ENCODE data around the gene MARVELD1. TPM values are rescaled to one million over a fixed set of nuclear protein-coding genes. Genes with fewer than 3 reads are reported as not detected.
"Not testable (repeated sequence)": the region's sequence is repeated elsewhere in the genome, so short reads cannot be mapped to it uniquely, and the experiment has no call there.

MARVELD1 gene
- 10 to 100 TPM; 87.5 to 96.8 TPM for total RNA-seq
- long read RNA-seq, donor 1, transcript MARVELD1-201 (2 exons, 3,221 nt): major isoform, 72 of 80 reads
- long read RNA-seq, donor 1, partial matches to known transcripts: 1 of 80 reads
- long read RNA-seq, donor 1, other reads (novel, unspliced or antisense): 7 of 80 reads
- long read RNA-seq, donor 2, transcript MARVELD1-201 (2 exons, 3,221 nt): major isoform, 105 of 116 reads
- long read RNA-seq, donor 2, partial matches to known transcripts: 0 of 116 reads
- long read RNA-seq, donor 2, other reads (novel, unspliced or antisense): 11 of 116 reads

DNA sequence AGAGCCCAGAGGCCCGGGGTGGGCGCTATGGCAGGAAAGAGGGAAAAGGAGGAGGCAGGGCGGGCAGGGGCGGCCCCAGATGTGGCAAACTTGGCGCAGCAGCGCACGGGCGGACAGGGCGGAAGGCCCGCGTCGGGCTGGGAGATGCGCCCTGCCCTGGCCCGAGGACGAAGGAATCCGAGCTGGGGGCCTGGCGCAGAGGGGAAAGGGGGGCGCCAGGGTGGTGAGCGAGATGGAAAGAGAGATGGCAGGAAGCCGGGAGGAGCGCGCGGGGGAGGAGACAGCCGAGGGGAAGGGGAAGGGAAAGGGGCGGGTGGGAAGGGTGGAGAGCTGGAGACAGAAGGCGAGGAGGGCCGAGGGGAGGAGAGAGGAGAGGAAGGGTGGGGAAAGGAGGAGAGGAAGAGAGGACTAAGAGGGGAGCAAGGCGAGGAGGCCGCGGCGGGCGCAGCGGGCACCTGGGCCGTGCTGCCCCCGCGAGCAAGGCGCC is at the start of gene MARVELD1:
TSS of gene MARVELD1 (plus strand) at position 392 of the 487 bp plus-strand sequence. CDS start 147 bp downstream, outside the sequence.
- peak; percentile 95 for DNase-seq (ENCODE audit: low spot score)
- intact Hi-C loops (cut with DNase I): no loop called here

DNA sequence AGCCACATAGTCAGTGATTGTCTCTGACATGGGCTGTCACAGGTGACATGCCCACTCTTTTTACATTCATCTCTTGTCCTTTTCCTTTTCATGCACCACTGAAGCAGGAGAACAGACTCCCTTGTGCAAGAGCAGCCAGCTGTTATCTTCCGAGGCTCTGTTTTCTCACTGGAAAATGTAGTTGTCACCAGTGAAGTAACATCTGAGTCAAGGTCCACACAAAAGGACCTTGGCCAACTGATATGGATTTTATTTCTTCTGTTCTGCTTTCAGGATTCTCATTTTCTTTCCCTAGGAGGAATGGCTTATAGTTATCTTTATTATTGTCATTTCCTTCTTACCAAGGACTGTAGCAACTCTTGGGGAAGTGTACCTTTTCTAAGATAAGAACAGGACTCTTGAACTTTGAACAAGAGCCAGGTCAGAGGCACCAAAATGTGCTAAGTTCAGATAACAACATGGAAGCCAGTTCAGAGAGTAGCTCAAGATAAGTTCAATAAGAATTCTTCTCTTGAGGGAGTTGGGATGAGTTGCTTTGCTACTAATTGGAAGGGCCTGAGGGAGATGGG is 49.2 kb upstream of the MARVELD1 start:
- intact Hi-C loops (cut with DNase I): no loop called here
- no peak for DNase-seq (ENCODE audit: low spot score)

DNA sequence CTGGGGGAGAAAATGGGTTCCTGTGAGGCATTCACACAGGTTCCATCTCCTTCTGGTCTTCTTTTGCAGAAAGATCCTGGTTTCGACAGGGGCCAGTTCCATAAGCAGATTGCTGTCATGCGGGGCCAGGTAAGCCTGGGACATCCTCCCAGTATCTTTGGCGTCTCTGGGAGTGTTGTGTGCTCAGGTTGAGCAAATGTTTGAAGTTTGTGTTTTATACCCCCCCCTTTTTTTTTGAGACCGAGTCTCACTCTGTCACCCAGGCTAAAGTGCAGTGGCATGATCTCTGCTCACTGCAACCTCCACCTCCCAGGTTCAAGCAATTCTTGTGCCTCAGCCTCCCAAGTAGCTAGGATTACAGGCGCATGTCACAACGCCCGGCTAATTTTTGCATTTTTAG is 46.5 kb upstream of the MARVELD1 start:
- intact Hi-C loops (cut with DNase I): no loop called here
- DNase-seq (ENCODE audit: low spot score): no peak

DNA sequence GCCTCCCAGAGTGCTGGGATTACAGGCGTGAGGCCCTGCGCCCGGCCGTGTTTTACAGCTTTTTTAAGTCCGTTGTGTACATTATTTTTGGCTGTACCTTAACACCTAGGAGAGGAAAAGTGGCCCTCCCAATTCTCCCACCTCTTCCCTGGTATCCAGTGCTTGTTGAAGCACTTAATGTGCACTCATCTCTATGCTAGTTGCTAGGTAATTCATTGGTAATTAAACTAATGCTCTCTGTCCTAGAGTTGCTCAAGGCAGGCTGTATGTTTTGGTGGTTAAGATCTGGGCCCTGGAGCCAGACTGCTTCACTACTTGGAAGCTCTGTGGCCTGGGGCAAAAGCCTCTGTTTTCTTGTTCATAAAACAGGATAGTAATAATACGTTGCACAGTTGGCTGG is 46.1 kb upstream of the MARVELD1 start:
- no peak for DNase-seq (ENCODE audit: low spot score)
- intact Hi-C loops (cut with DNase I): no loop called here

DNA sequence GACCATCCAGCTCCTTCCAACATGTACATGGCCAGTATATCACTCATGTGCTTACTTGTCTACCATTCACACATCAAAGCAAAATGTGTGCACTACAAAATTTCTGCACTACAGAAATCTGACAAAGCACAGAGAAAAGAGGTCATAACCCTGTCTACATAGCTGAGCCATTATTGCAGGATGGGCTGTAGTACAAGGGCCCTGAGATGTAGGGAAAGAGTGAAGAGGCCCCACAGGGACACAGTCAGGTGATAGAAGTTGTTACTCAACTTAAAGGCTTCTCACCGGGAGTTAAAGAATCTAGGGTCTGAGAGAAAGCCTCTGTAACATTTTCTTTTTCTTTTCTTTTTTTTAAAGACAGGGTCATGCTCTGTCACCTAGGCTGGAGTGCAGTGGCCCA is 44.0 kb upstream of the MARVELD1 start:
- no peak for DNase-seq (ENCODE audit: low spot score)
- intact Hi-C loops (cut with DNase I): no loop called here

DNA sequence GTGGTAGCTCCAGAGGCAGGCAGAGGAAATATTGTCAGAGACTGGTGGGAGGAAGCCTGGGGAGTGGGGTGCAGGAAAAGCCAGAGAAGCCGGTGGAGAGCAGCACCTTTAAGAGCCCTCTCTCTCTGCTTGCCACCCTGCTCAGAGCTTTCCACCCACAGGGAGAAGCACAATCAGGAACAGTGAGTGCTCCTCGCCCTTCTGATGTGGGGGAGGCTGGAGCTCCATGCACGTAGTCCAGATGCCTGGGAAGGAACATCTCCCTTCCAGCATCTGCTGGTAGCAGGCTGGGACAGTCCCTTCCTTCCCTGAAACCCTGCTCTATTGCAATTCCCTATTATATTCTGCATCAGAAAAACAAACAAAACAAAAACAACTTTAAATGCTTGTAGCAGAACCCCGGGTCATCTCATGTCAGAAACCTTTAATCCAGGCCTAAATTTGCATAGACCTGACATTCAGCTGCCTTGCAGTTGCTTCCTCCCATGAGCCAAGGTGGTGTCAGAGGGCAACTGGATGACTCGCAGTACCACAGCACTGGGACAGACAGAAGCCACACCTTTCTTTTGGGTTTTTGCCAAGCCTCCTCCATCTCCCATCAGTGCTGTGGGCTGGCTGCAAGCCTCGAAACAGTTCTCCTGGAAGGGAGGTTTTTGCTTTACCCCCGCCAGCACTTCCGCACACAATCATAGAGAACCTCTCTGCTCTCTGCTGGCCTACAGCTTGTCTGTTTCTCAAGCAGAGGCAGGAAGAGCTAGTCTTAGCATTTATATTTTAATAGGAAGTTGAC is 39.6 kb upstream of the MARVELD1 start:
- DNase-seq (ENCODE audit: low spot score): no peak
- intact Hi-C loops (cut with DNase I): no loop called here

DNA sequence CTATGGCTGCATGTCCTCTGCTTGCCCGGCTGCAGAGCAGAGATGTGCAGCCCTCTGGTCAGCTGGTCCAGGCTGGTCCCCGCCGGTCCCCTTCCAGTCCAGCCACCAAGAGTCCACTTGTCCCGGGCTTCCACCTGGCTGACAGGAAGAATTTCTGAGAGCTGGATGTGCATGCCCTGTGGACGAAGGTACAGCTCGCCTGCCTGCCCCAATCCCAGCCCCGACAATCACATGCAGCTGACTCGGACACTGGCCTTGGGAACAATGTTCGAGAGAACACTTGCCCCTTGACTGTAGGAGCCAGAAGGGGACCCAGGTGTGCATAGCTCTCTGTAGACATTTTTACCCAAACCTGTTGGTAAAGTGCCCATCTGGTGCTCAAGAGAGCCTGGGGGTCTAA is 38.3 kb upstream of the MARVELD1 start:
- intact Hi-C loops (cut with DNase I): no loop called here
- DNase-seq (ENCODE audit: low spot score): no peak

DNA sequence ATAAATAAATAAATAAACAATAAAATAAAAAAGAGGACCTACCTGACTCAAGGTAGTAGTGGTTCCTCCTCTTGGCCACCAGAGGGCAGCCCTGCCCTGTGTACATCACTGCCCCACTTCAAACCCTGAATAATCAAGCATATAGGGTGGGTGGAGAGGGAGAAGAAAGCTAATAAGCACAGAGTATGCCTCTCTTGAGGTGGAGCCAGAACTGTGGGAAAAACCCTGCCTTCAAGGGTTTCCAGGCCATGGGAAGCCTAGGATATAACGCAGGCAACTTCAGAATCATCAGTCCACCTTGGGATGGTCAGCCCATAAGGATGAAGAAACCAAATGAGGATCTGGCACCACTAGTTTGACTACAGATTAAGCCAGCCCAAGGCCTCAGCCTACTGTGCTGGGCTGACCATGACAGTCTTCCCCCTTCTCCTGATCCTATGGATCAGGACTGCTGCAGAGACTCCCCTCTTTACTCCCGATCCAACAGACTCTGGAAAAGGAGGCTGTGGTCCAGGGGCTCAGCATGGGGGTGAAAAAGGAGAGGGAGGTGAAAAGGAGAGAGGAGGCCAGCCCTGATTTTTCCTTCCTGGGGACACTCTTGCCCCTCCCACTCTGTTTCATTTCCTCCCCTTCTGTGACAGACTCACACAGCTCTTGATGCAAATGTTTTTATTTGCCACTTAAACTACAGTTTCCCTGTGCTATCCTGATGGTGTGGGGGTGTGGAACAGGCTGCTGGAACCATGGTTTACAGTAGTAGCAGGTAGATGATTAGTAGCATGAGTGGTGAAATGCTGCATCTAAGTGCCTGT is 36.6 kb upstream of the MARVELD1 start:
- no peak for DNase-seq (ENCODE audit: low spot score)
- intact Hi-C loops (cut with DNase I): loop anchor here in 1 of 2 donors (1.0 kb wide), 1 partner anchor 26 kb away; no protein-coding TSS in a partner anchor

DNA sequence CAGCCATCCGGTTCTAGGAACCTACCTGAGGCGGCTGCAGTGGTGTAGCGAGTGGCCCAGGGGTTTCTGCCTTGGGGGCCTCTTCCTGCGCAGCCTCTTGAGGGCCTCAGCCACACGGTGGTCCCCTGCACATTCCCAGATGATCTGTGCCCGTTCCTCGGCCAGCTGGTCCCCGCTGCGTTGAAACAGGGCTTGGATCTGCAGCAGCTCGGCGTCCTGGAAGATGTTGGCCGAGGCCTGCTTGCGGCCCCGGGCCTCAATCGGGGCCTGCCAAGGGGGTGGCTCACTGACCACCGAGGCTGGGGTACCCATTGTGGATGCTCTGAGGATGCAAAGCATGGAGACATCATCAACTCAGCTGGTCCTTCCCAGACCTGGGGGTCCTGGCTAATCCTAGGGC is 33.9 kb upstream of the MARVELD1 start:
- intact Hi-C loops (cut with DNase I): no loop called here
- DNase-seq (ENCODE audit: low spot score): no peak

DNA sequence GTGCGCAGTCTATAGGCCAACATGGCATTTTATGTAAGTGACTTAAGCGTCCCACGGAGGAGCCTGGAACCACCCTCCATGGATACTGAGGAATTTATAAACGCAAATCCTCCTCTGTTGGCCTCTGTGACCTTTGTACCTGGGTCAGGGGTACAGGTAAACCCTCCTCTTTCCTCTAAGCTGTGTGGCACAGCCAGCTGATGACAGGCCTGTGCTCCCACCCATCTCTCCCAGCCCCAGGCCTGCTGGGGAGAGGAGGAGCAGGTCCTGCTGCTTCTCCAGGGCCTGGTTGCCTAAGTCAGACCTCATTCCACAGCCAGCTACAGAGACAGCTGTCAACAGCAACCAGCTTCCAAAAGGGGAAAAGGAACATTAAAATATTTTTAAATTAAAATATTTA is 31.5 kb upstream of the MARVELD1 start:
- DNase-seq (ENCODE audit: low spot score): no peak
- intact Hi-C loops (cut with DNase I): no loop called here

DNA sequence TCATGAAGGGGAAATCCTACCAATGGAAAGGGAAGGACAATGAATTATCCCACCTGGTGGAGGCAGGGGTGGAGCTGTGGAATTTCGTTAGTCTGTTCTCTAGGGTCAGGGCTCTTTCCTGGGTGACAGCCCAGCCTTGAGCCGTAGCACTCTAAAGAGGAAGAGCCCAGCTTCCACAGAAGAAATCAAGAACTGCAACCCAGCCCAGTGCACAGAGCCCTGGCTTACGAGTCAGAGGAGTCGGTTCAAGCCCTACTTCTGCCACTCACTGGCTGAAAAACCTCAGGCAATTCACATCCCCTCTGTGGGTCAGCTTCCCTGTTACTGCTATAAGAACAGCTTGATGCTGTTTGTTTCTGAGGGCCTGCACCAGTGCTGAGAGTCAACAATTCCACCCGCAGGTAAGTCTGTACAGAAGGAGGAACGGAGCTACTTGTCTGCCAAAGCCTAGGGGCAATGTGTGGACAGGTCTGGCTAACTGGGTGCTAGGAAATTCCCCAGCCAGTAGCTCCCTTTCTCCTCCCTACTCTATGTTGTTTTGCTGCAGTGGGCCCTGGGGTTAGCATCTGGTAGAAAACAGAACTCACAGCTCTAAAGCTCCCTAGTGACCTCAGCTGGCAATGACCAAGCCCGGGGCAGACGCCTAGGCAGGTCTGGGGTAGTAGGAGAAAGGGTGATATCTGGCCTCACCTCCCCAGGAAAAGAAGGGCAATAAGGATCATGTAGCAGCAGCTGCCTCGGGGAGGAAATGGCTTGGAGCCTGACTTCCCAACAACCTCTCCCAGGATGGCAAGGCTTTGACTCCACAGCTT is 29.8 kb upstream of the MARVELD1 start:
- DNase-seq (ENCODE audit: low spot score): no peak
- intact Hi-C loops (cut with DNase I): no loop called here

DNA sequence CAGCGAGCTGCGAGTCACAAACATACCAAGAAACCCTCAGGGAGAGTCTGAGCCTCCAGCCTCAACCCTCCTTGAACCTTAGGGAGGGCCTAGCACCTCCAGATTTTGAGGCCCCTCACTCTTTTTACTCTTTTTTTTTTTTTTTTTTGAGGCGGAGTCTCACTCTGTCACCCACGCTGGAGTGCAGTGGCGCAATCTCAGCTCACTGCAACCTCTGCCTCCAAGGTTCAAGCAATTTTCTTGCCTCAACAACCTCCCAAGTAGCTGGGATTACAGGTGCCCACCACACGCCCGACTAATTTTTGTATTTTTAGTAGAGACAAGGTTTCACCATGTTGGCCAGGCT is 29.2 kb upstream of the MARVELD1 start:
- intact Hi-C loops (cut with DNase I); DNase-seq (ENCODE audit: low spot score): not testable (repeated sequence)

DNA sequence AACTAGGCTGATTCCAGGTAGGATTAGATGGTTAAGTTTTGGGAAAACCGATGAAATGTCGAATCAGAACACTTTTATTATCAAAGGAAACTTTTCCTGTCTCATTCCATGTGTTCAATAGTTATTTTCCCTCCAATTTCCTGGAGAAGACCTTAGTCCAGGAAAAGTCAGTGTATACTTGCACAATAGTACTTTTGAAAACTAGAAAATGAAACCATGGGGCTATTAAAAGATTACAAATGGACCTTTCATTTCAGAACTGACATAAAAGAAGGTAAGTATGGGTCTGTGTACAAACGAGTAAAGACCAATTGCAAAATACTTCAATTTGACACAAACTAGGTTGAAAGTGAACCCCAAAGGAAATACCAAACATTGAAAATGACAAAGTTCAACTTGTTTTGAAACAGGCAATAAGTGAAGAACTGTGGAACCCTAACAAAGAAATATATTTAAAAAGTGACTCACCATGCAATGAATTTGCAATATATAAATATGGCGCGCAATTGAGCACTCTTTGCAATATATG is 28.6 kb upstream of the MARVELD1 start:
- no peak for DNase-seq (ENCODE audit: low spot score)
- intact Hi-C loops (cut with DNase I): loop anchor here in 1 of 2 donors (5.0 kb wide), 1 partner anchor 52 kb away; the partner anchor contains the start of gene ZFYVE27

DNA sequence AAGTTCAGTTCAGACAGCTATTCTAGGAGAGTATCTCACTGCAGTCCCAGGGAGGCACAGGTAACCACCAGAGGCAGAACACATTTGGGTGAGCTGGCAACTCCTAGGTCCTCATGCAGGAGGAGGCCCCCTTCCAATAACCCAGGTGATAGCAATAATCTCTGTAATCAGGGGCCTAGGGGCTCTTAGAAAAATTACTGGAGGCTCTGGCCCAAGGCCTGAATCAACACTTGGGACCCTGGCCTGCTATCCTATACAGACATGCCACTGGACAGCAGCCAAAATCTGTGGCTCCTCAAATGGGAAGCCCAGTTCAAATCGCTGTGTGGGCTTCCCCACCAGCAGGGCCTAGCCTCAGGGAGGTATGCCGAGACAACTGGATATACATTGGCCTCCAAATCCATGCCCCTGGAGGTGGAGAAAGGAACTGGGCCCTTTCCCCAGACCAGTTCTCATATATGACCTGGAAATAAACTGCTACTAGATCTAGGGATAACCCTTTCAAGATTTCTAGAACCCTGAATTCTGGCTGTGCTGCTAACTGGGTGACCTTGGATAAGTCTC is 28.1 kb upstream of the MARVELD1 start:
- intact Hi-C loops (cut with DNase I): loop anchor here in 1 of 2 donors (5.0 kb wide), 1 partner anchor 52 kb away; the partner anchor contains the start of gene ZFYVE27
- no peak for DNase-seq (ENCODE audit: low spot score)

DNA sequence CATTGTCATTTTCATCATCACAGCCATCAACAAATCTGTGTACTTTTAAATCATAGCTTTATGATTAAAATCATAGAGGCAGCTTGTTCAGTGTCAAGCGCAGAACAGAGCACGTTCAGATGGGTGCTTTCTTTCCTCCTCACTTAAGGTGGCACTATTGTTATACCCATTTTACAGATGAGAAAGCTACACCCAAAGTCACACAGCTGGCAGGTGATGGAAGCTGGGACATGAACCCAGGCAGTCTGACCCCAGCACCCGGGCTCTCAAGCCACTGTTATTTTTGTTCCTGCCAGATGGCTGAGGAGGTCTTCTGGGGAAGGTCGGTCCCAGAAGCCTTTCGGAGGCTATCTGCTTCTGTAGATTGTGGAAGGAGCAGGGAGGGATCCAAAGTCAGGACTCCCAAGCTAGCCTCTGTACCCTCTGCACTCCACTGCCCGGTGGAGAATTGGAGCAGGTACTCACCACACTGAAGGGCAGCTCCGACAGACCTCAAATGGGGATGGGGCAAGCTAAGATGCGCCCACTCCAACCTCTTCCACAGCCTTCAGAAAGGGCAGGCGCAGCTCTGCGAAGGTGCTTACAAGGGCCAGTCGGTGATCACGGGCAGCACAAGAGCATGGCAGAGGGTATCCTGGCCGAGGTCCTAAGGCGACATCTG is 27.1 kb upstream of the MARVELD1 start:
- no peak for DNase-seq (ENCODE audit: low spot score)
- intact Hi-C loops (cut with DNase I): loop anchor here in 1 of 2 donors (5.0 kb wide), 1 partner anchor 51 kb away; the partner anchor contains the start of gene ZFYVE27

DNA sequence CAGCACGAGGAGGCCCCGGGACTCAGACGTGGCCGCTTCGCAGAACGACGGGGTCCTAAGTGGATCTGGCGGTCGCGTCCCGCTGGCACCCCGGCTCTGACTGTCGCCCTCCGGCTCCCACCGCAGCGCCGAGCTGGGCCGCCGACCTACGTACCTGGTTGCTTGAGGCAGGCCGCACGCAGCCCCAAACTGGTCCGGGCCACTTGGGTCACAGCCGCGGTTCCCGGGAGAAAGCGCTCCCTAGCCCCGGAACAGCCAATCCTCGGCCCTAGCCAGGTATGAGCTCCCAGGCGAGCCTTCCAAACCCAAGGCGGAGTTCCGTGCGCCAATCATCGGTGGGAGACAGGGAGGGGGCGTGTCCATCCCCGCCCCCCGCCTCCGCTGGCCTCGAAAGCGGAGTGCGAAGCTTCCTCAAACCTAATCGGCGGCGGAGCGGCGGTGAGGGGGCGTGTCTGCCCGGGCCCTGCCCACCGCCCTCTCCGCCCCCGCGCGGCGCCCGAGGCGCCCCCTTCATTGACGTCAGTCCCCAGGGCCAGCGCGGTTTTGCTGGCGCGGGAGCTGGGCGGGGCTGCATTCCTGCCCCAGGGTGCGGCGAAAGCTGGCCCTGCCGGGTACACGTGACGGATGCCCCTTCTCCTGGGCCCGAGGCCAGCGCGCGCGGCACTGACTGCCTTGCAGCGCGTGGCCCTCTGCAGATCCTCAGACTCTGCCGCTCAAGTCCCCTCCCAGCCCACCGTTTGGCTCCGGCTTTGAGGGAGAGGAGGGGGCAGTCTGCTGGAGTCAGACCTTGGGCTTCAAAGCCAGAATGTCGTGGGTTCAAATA is 26.4 kb upstream of the MARVELD1 start, which contains the start of gene AVPI1:
TSS of gene AVPI1 (minus strand) at position 280 of the 823 bp plus-strand sequence. CDS start 7,336 bp downstream, outside the sequence.
- intact Hi-C loops (cut with DNase I): loop anchor here in 1 of 2 donors (5.0 kb wide), 1 partner anchor 50 kb away; the partner anchor contains the start of gene ZFYVE27
- peak; percentile 99 for DNase-seq (ENCODE audit: low spot score)

All from posterior vena cava (tissue), 2 donors.